ENCODE measurements around the gene GADL1.

GADL1 gene

DNA sequence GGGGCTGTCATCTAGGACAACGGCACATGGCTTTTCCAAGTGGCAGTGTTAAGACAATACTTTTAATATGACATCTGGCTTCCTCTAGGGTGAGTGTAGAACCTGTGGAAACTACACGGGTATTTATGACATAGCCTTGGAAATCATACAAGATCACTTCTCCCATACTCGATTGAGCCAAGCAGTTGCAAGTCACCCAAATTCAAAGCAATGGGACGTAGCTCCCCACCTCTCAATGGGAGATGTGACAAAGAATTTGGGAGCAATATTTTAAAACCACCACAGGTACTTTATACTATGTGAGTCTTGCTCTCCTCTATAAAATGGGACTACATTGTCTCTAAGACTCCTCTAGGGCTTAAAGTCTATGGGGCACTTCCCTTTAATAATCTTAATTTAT lies 194.5 kb downstream of the GADL1 start:
- TF ChIP-seq EZH2phosphoT487 (IDR thresholded peaks at IDR 0.05; ENCODE audit: low read length): no peak
- TF ChIP-seq, protein P1, sequence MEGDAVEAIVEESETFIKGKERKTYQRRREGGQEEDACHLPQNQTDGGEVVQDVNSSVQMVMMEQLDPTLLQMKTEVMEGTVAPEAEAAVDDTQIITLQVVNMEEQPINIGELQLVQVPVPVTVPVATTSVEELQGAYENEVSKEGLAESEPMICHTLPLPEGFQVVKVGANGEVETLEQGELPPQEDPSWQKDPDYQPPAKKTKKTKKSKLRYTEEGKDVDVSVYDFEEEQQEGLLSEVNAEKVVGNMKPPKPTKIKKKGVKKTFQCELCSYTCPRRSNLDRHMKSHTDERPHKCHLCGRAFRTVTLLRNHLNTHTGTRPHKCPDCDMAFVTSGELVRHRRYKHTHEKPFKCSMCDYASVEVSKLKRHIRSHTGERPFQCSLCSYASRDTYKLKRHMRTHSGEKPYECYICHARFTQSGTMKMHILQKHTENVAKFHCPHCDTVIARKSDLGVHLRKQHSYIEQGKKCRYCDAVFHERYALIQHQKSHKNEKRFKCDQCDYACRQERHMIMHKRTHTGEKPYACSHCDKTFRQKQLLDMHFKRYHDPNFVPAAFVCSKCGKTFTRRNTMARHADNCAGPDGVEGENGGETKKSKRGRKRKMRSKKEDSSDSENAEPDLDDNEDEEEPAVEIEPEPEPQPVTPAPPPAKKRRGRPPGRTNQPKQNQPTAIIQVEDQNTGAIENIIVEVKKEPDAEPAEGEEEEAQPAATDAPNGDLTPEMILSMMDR (IDR thresholded peaks at IDR 0.05; ENCODE audit: low read length): no peak
- Histone ChIP-seq H4K20me1 (ENCODE audit: insufficient read depth, low read length) (no peaks in the 10 kb centered on the region), H3K9me2 (replicated peaks; ENCODE audit: insufficient read depth, low read length) (no peaks in the 10 kb centered on the region), H2AFZ (ENCODE audit: low read length) (no peak overlapping the region), H3K4me2 (ENCODE audit: low read depth, low read length) (no peak overlapping the region), H3K27ac (ENCODE audit: low read length) (no peak overlapping the region), H3K36me3 (replicated peaks; ENCODE audit: insufficient read depth, low read length) (no peaks in the 10 kb centered on the region), H3K9ac (ENCODE audit: low read length) (no peak overlapping the region), H3K27me3 (replicated peaks; ENCODE audit: insufficient read depth, low read length) (no peaks in the 10 kb centered on the region), H3K79me2 (ENCODE audit: low read length) (no peaks in the 10 kb centered on the region), H3K9me3 (replicated peaks; ENCODE audit: insufficient read depth, low read length) (no peaks in the 10 kb centered on the region), H3K4me1 (ENCODE audit: low read length) (peaks cover 10% of the 10 kb centered on the region), H3K4me3 (ENCODE audit: low read length) (no peak overlapping the region), H3F3A (ENCODE audit: insufficient read depth, low read length) (no peaks in the 10 kb centered on the region)
- no peak for DNase-seq

DNA sequence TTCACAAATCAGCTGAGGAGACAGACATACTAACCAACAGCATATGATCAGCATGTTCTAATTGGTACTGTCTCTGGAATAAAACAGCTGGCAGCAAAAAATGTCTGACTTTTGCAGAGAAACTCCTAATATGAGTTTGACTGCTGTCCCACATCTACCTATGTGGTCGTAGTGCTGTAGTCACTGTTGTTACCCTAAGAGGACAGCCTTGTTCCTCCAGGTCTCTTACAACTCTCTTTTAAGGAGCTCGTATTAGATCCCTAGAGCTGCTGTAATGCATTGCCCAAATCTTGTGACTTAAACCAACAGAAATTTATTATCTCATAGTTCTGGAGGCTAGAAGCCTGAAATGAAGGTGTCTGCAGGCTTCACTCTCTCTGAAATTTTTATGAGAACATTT lies 195.9 kb downstream of the GADL1 start:
- H3K4me2 ChIP-seq (ENCODE audit: low read depth, low read length): no peak overlapping the region
- TF ChIP-seq EZH2phosphoT487 (IDR thresholded peaks at IDR 0.05; ENCODE audit: low read length) (no peak), EZH2 (optimal IDR thresholded peaks at IDR 0.05; ENCODE audit: low read depth, low read length) (no peak)
- TF ChIP-seq, protein P1 (IDR thresholded peaks at IDR 0.05; ENCODE audit: low read length): no peak
- H3F3A ChIP-seq (ENCODE audit: insufficient read depth, low read length): no peaks in the 10 kb centered on the region
- H3K36me3 ChIP-seq (replicated peaks; ENCODE audit: insufficient read depth, low read length): no peaks in the 10 kb centered on the region
- peaks cover 10% of the 10 kb centered on the region for H3K4me1 ChIP-seq (ENCODE audit: low read length)
- H3K4me3 ChIP-seq (ENCODE audit: low read length): no peak overlapping the region
- no peak overlapping the region for H3K9ac ChIP-seq (ENCODE audit: low read length)
- no peaks in the 10 kb centered on the region for H3K9me2 ChIP-seq (replicated peaks; ENCODE audit: insufficient read depth, low read length)
- H4K20me1 ChIP-seq (ENCODE audit: insufficient read depth, low read length): no peaks in the 10 kb centered on the region
- no peak overlapping the region for H2AFZ ChIP-seq (ENCODE audit: low read length)
- H3K9me3 ChIP-seq (replicated peaks; ENCODE audit: insufficient read depth, low read length): no peaks in the 10 kb centered on the region
- H3K27me3 ChIP-seq (replicated peaks; ENCODE audit: insufficient read depth, low read length): no peaks in the 10 kb centered on the region
- no peaks in the 10 kb centered on the region for H3K79me2 ChIP-seq (ENCODE audit: low read length)
- no peak overlapping the region for H3K27ac ChIP-seq (ENCODE audit: low read length)
- no peak for DNase-seq

DNA sequence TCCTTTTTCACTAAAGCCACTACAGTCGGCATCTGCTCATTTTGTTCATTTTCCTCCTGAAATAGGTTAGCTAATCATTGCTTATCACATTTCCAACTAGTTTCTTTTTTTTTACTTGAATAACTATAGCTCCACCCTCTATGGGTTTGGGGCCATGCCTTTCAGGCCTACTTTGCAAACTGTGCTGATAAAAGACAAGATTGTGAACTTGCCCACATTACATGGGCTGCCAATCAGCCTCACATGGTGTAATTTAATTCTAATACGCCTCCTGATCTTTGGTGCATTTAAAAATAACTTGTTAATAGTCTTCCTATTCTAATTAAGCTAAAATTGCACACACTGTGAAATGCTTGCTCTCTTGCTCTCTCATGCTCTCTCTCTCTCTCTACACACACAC lies 197.6 kb downstream of the GADL1 start:
- Histone ChIP-seq H3F3A (ENCODE audit: insufficient read depth, low read length) (no peaks in the 10 kb centered on the region), H3K9ac (ENCODE audit: low read length) (no peak overlapping the region), H3K4me2 (ENCODE audit: low read depth, low read length) (0 out of 2 replicates have a peak overlapping the region, but pooled peaks have one; percentile 7), H3K27me3 (replicated peaks; ENCODE audit: insufficient read depth, low read length) (no peaks in the 10 kb centered on the region), H2AFZ (ENCODE audit: low read length) (no peak overlapping the region), H3K9me2 (replicated peaks; ENCODE audit: insufficient read depth, low read length) (no peaks in the 10 kb centered on the region), H3K4me1 (ENCODE audit: low read length) (peaks cover 10% of the 10 kb centered on the region), H3K4me3 (ENCODE audit: low read length) (no peak overlapping the region), H3K27ac (ENCODE audit: low read length) (no peak overlapping the region), H4K20me1 (ENCODE audit: insufficient read depth, low read length) (no peaks in the 10 kb centered on the region), H3K36me3 (replicated peaks; ENCODE audit: insufficient read depth, low read length) (no peaks in the 10 kb centered on the region), H3K9me3 (replicated peaks; ENCODE audit: insufficient read depth, low read length) (no peaks in the 10 kb centered on the region), H3K79me2 (ENCODE audit: low read length) (no peaks in the 10 kb centered on the region)
- DNase-seq: no peak
- TF ChIP-seq EZH2phosphoT487 (IDR thresholded peaks at IDR 0.05; ENCODE audit: low read length) (no peak), EZH2 (optimal IDR thresholded peaks at IDR 0.05; ENCODE audit: low read depth, low read length) (no peak)
- TF ChIP-seq, protein P1 (IDR thresholded peaks at IDR 0.05; ENCODE audit: low read length): no peak
